ENCODE measurements around the gene BLOC1S6. TPM values are rescaled to one million over a fixed set of nuclear protein-coding genes. Genes with fewer than 3 reads are reported as not detected.

BLOC1S6 gene
- total and polyA plus RNA-seq, 2 of the 8 experiments (the other 6 are each of a cell fraction or from before 2014, with no cell fraction given) = 4.5 to 28.8 TPM

GRCh38 chr15:45657764-45658545 is 70.8 kb downstream of the BLOC1S6 start:
- Histone ChIP-seq H3K4me3 (ENCODE audit: extremely low read depth in 1 of 4, insufficient read depth in 2 of 4, low read depth in 3 of 4, low read length in 4 of 4) (no peak overlapping the region), H2BK12ac (ENCODE audit: low read depth, low read length) (no peak overlapping the region), H3K4me1 (replicated peaks in 1 of 4; ENCODE audit: control insufficient read depth in 3 of 4, insufficient read depth in 4 of 4, low read length in 3 of 4) (peaks cover 0 to 3% (median 0%) of the 10 kb centered on the region in 4 experiments; a peak in 2 of 7 replicates), H3K14ac (ENCODE audit: insufficient read length) (no peak overlapping the region), H4K8ac (ENCODE audit: extremely low read depth, insufficient read depth, low read length) (no peak overlapping the region), H3K79me1 (ENCODE audit: low read depth, low read length) (no peaks in the 10 kb centered on the region), H3K23ac (ENCODE audit: insufficient read length) (no peak overlapping the region), H3K18ac (ENCODE audit: extremely low read depth, low read length) (no peak overlapping the region), H3K23me2 (ENCODE audit: low read depth, low read length) (no peaks in the 10 kb centered on the region), H2BK5ac (ENCODE audit: low read depth, low read length) (no peak overlapping the region), H3K79me2 (ENCODE audit: control insufficient read depth in 1 of 2, insufficient read depth in 2 of 2, low read length in 2 of 2) (no peaks in the 10 kb centered on the region), H4K5ac (ENCODE audit: insufficient read length, low read depth, low read length) (no peak overlapping the region), H3K27ac (ENCODE audit: low read depth, low read length) (no peak overlapping the region), H2AK5ac (ENCODE audit: low read depth, low read length) (no peak overlapping the region), H2BK20ac (ENCODE audit: low read length) (no peak overlapping the region), H2BK15ac (ENCODE audit: low read length) (no peak overlapping the region), H2BK120ac (replicated peaks; ENCODE audit: low read depth, low read length) (no peak overlapping the region), H3K9me3 (ENCODE audit: insufficient read depth in 2 of 2, low read depth in 1 of 2, low read length in 1 of 2) (no peaks in the 10 kb centered on the region), H4K91ac (replicated peaks; ENCODE audit: insufficient read length, low read length) (no peak overlapping the region), H3K36me3 (ENCODE audit: control insufficient read depth in 2 of 4, insufficient read depth in 4 of 4, low read length in 3 of 4) (no peaks in the 10 kb centered on the region), H3K27me3 (replicated peaks in 1 of 4; ENCODE audit: control insufficient read depth in 3 of 4, extremely low read depth in 1 of 4, insufficient read depth in 3 of 4, low read length in 3 of 4) (no peaks in the 10 kb centered on the region; a peak in 1 of 7 replicates), H3K4me2 (ENCODE audit: insufficient read depth in 1 of 2, low read depth in 2 of 2, low read length in 2 of 2) (no peak overlapping the region), H3K56ac (replicated peaks; ENCODE audit: insufficient read length, low read depth, low read length) (no peak overlapping the region), H3K9ac (replicated peaks in 1 of 4; ENCODE audit: extremely low read depth in 1 of 4, low read depth in 3 of 4, low read length in 3 of 4) (no peak overlapping the region), H4K20me1 (replicated peaks in 1 of 2; ENCODE audit: control insufficient read depth in 1 of 2, insufficient read depth in 2 of 2, low read length in 2 of 2) (no peaks in the 10 kb centered on the region), H2AFZ (ENCODE audit: low read length) (no peak overlapping the region), H3K4ac (replicated peaks; ENCODE audit: insufficient read length, low read depth, low read length) (no peak overlapping the region)
- POLR2A ChIA-PET (ENCODE audit: partially characterized antibody) = no interaction called here
- no peak for FAIRE-seq
- WGBS, 2 experiments (ENCODE audit: extremely low coverage in 1 of 2, insufficient coverage in 1 of 2, insufficient read length in 1 of 2, insufficient replicate concordance in 2 of 2, low coverage in 1 of 2, low lambda C conversion rate in 2 of 2, missing lambda C conversion rate in 1 of 2) = 87% methylated on average over 8 of the region's 8 CpGs; no CpG with 5 or more reads in 1 of the 2 experiments
- no peak for DNase-seq (ENCODE audit: low read depth in 1 of 2, low spot score in 2 of 2)
- CTCF ChIA-PET (ENCODE audit: partially characterized antibody) = interaction anchor here (9.9 kb wide), 1 partner anchor 20 kb away, joined by 103 read pairs; no protein-coding TSS in a partner anchor
- TF ChIP-seq EZH2 (IDR thresholded peaks at IDR 0.05; ENCODE audit: low read depth, low read length, severe bottlenecking) = no peak
- no peak for TF ChIP-seq FOSL1 (IDR thresholded peaks at IDR 0.05; ENCODE audit: insufficient read depth, low read depth, low read length)
- no peak for TF ChIP-seq RNF2 (IDR thresholded peaks at IDR 0.05; ENCODE audit: borderline replicate concordance, low read depth, low read length, missing control alignments, poor library complexity, severe bottlenecking)
- no peak for TF ChIP-seq SP4 (IDR thresholded peaks at IDR 0.05; ENCODE audit: low read length)
- TF ChIP-seq RFX5 (IDR thresholded peaks at IDR 0.05; ENCODE audit: borderline replicate concordance, low read depth, low read length) = no peak

All from H1 (cell line).